Muscle of back (tissue), 11 donors: ENCODE measurements around the gene NFXL1. TPM values are rescaled to one million over a fixed set of nuclear protein-coding genes. Genes with fewer than 3 reads are reported as not detected.
A peak's percentile ranks its signal among the peaks of the same experiment; 100 is the strongest.

Experiments used
- DNase-seq, 3 donors: peaks; one replicate each; pipeline versions ENCODE4 v3.0.0 to v3.0.0-alpha.2; 2013
- polyA plus RNA-seq, 10 donors: library from polyadenylated mRNA; unstranded; fragments of 120-200 nt; gene quantifications; one replicate each; pipeline ENCODE4 v1.2.1, GENCODE V29; 2013; ENCODE audit not compliant: insufficient read length in 10 of 10

NFXL1 gene
- polyA plus RNA-seq, 10 donors: 6.5 to 13.3 (median 9.6) TPM

DNA sequence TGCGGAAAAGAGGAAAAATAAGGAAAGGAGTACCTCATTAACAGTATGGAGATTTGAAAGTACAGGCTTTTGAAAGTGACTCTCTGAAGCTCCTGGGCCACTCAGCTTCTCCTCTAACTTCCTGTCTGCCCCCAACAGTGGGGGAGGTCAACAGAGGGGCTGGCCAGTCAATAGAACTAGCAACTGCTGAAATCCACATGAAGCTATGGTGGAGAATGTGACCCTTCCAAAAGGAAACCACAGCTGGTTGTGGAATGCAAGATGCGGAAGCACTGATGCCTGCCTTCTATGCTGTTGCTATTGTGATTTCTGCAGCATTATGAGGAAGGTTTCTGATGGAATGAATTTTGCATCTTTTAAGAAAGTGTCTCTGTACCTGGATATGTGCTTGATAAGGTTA is 78.9 kb downstream of the NFXL1 start:
- DNase-seq: peak in 1 of 3 donors; percentile 10

GRCh38 chr4:47831026-47831679 is 83.2 kb downstream of the NFXL1 start:
- peak; percentile 14 to 52 (median 37) for DNase-seq

DNA sequence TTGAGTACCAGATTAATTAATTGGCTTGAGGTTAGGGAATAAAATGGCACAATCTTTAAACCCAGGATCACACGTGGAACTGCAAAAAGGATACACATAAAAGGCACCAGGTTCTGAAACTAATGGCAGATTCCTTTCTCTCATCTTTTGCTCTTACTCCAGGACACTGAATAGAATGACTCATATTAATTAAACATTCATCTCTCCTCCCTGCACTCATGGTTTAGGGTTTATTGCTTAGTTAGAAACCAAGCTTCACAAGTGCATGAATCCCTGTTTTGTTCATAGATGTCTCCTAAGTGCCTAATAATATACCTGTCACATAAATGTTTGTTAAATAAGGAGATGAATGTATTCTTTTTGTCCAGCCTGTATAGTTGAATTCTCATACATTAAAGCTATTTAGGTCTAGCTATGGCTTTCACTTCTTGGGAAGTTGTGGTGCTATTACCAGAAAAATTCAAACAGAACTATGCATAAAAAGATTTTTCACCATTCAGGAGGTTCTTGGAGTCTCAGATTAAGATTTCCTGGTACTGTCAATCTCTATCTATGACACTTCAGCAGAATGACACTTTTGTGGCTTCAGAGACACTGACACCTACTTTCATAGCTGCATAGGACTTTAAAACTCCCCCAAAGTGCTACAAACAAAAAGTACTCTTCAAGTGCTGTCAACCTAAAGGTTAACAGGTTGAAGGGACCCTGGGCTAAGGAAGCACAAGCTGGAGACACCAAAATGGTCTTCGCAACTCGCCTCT is 83.9 kb downstream of the NFXL1 start:
- DNase-seq: no peak

DNA sequence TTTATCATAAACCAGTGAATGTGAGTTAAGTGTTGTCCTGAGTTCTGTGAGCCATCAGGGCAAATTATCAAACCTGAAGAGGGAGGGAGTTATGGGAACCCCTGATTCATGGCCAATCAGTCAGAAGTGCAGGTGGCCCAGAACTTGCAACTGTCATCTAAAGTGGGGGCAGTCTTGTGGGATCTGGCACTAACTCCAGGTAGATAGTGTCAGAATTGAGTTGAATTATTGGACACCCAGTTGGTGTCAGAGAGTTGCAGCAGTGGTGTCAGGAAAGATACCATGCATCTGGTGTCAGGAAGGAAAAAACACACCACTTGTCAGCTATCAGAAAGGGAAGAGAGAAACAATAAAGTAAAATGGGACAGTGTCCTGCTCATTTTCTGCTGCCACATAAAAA is 84.9 kb downstream of the NFXL1 start:
- no peak for DNase-seq

GRCh38 chr4:47827343-47828047 is 86.9 kb downstream of the NFXL1 start:
- DNase-seq: no peak

GRCh38 chr4:47824840-47825239 is 89.5 kb downstream of the NFXL1 start:
- DNase-seq: peak in 2 of 3 donors; percentile 24 to 34

DNA sequence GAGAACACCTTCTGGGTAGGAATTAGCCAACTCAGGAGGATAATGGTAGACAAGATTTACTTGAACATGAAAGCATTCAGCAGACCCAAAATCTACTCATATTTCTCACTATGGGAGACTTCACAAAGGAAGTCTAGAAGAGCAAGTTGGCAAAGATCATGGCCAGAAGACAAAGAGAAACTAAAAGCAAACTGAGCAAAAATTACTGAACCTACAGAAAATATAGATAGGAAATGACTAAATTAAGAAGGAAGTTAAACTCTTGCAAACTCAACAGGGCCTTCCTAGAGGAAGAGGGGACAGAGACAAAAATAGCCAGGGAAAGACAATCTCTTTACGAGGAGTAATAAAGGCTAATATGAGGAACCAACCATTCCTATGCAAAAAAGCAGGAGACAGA is 95.2 kb downstream of the NFXL1 start:
- DNase-seq: no peak

- DNase-seq: no peak
Measured at GRCh38 chr4:47817275-47817674, 97.1 kb downstream of the NFXL1 start.

- DNase-seq: no peak
Measured at GRCh38 chr4:47816748-47817147, 97.6 kb downstream of the NFXL1 start.

DNA sequence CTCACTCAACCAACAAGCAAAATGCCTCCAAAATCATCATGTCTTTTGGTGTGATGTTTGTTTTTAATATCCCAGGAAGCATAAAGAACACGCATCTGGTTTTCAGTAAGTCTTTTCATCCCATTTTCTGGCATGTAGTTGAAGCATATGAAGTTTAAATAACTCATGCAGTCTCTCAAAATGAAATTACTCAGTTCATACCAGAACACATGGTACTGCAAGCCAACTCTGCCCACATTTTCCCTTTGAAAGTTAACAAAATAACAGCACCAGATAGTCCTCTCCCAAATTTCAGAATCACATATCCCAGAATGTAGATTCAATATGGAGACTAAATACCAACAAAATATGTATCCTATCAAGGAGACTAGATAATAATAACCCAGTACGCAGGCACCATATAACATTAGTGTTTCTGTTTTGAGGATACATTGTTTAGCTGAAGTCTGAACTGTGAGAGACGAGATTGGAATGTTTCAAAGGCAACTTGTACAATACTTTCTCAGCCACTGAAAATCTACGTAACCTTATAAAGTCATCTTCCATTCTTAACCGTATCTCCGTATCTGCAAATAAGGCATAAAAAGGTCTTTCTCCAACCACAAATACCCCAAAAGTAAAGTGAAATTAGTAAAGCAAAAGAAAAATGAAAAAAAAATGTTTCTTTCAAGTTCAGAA is 99.6 kb downstream of the NFXL1 start:
- peak in 1 of 3 donors; percentile 49 for DNase-seq

DNA sequence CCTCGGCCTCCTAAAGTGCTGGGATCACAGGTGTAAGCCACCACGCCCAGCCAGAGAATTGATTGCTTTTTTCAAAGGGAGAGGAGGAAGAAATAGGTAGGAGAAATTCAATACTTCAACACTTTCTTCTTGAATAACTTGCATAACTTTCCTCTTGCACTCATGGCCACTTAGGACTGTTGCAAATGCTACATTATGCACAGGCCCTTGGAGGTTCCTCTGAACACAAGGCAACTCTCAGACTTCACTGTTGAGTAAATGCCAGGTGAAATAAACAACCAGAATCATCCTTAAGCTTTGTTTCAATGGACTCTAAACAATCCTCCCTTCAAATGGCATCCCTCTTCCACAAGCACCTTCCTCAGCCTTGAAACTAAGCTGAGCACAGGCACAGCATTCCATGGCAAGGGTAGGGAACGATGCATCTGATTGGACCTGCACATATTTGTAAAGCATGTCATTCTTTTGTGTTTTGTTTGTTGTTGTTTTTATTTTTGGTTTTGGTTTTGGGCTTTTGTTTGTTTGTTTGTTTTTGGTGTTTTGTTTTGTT is 104.7 kb downstream of the NFXL1 start:
- DNase-seq: no peak

DNA sequence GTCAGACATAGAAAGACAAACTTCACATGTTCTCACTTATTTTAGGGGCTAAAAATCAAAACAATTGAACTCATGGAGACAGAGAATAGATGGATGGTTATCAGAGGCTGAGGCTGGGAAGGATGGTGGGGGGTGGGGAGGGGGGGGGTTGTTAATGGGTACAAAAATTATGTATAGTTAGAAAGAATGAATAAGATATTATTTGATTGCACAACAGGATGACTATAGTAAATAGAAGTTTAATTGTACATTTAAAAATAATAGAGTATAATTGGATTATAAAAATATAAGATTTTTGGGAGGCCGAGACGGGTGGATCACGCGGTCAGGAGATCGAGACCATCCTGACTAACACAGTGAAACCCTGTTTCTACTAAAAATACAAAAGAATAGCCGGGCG is 109.8 kb downstream of the NFXL1 start:
- no peak for DNase-seq

DNA sequence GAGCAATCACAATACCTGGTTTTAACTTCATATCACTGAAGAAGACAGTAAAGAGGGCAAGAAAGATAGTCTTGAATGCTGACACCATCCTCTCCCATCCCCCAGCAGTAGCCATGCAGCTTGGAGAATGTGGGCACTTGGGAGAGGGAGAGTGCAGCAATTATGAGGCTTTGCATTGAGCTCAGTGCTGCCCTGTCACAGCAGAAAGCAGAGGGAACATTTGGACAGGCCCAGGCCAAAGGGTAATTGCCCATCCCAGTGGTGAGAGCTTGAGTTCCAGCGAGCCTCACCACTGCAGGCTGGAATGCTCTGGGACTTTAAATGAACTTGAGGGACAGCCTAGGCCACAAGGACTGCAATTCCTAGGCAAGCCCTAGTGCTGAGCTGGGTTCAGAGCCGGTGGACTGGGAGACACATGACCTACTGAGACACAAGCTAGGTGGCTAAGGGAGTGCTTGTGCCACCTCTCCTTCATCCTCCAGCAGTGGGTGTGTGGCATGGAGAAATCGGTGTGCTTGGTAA is 112.8 kb downstream of the NFXL1 start:
- no peak for DNase-seq

DNA sequence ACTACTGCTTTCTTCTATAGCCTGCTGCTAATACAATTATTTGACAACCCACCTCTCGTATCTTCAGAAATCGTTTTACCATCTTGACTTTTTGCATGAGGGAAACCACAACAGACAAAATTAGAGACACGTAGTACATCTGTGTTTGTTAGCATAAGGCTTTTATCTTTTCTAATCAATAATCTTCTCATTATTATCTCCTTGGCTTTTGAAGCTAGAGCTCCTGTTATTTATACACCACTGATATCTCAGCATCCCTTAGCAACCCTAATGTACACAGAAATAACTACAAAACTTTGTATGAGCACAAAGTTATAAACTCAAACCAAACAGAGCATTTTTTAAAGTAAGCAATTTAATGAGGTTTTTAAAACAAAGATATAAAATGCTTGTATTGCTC is 116.2 kb downstream of the NFXL1 start:
- DNase-seq: no peak

Other genes starting within 250 kb of the NFXL1 start
- gene CORIN, start 76.5 kb downstream of the NFXL1 start, polyA plus RNA-seq: 10 to 100 TPM in 1 of 10 donors, 1 to 10 TPM in 8, under 1 TPM in 1; 0.84 to 10.7 (median 1.4) TPM
- gene CNGA1, start 102.1 kb upstream of the NFXL1 start, polyA plus RNA-seq: 1 to 10 TPM in 2 of 10 donors, under 1 TPM in 8; 0.23 to 1.4 (median 0.50) TPM
- gene NIPAL1, start 102.2 kb upstream of the NFXL1 start, polyA plus RNA-seq: 1 to 10 TPM; 1.8 to 6.0 (median 4.4) TPM
- gene TXK, start 219.7 kb upstream of the NFXL1 start, polyA plus RNA-seq: 1 to 10 TPM in 3 of 10 donors, under 1 TPM in 7; 0.30 to 3.1 (median 0.60) TPM